GM19043 (cell line): ENCODE data around the gene ZNG1C.
"Not testable (repeated sequence)": the region's sequence is repeated elsewhere in the genome, so short reads cannot be mapped to it uniquely, and the experiment has no call there.

ENCODE experiments used
- ATAC-seq: cut with Tn5 transposase; IDR thresholded peaks from one replicate; pipeline ENCODE4 v1.9.1; 2021; ENCODE audit warnings: low read depth; ENCODE audit not compliant: unreplicated experiment

The ZNG1C gene

DNA sequence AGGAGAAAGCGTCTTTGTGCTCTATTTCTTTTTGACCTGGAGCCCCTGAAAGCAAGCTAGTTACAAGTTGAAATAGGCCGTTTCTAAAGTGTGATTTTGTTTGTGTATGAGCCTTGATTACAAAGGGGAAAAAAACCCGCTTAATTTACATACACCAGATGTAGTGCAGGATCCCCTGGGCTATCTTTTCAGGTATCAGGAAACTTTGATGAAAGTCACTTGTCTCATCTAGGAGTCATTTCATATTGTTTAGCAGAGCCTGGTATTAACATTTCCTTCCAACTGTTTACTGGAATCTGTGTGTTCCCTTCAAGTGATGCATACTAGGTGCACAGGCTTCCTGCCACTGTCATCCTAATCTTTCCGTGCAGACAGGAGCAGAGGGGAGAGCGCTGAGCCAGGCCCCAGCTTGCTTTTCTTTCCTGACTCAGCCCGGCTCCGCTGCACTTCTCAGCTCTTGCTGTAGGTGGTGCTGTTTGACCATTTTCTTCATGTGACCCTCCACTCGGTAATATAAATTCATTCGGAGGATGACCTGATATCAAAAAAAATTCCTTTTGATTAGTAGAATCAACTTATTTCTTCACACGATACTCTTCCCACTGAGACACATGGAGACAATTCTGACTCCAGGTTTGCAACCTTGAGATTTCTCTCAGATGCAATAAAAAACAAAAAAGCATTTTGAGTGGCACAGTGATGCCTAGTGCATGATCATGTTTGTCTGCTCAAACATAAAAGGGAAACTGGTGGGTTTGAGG is 100.7 kb downstream of the ZNG1C start:
- peak; percentile 78 for ATAC-seq

DNA sequence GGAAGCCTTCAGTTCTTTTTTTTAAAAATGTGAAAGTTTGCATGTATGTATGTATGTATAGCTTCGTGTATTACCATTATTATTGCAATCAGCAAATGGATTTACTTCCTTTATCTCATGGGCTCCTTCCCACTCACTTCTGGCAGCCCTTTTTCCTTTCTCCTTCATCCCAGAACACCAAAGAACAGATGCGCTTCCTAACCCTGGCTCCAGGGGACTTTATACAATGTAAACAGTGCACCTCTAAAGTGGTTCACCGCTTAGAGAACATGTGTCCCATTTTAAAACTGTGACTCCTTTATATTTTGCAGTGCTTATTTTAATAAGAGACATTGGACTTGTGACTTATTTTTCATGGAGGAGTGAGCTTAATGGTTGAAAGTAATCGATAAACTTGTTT is 101.5 kb downstream of the ZNG1C start:
- ATAC-seq: not testable (repeated sequence)

DNA sequence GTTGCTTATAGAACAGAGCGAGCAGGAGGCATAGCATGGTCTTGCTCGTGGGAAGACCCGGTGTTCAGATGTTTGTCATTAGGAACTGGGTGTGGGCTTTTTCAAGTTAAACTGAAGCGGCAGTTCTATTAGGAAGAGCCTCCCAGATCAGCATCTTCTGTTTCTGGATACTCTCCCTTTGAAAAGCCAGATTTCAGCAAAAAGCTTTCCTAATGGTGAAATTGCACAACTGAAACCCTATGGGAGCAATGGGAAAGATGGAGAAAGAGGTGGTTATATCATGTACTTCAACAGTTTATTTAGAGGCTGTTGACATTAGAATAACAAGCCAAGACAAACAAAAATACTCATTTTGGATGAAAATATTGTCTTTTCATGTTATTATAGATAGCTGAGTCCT is 102.2 kb downstream of the ZNG1C start:
- ATAC-seq: not testable (repeated sequence)
